Astrocyte (in vitro differentiated cells and primary cell): ENCODE results near the gene SUPT3H. TPM values are rescaled to one million over a fixed set of nuclear protein-coding genes. Genes with fewer than 3 reads are reported as not detected.

Source experiments
- DNase-seq: peaks from one replicate; pipeline ENCODE4 v3.0.0-alpha.2; 2010; ENCODE audit warnings: low read depth
- FAIRE-seq: peaks from 2 replicates; lab custom pipeline; 2011; peaks lifted over from hg19 to GRCh38; lab: Jason Lieb, UNC
- H2AFZ ChIP-seq: 2 replicates; pipeline ENCODE4 v1.6.0; 2012; ENCODE audit warnings: low read depth, low read length, inconsistent platforms
- H3K27ac ChIP-seq: 2 replicates; pipeline ENCODE4 v1.5.1; 2011; ENCODE audit warnings: low read depth, low read length, inconsistent platforms
- H3K27me3 ChIP-seq: 2 replicates; pipeline ENCODE4 v1.6.0; 2011; ENCODE audit warnings: low read length, inconsistent platforms; ENCODE audit not compliant: insufficient read depth
- H3K36me3 ChIP-seq: 2 replicates; pipeline ENCODE4 v1.5.1; 2011; ENCODE audit warnings: low read length, inconsistent platforms; ENCODE audit not compliant: insufficient read depth
- H3K4me1 ChIP-seq: 2 replicates; pipeline ENCODE4 v1.5.1; 2011; ENCODE audit warnings: low read length, inconsistent platforms; ENCODE audit not compliant: insufficient read depth
- H3K4me2 ChIP-seq: 2 replicates; pipeline ENCODE4 v1.6.0; 2012; ENCODE audit warnings: low read length, inconsistent platforms
- H3K4me3 ChIP-seq: 2 replicates; pipeline ENCODE4 v1.5.1; 2011; ENCODE audit warnings: low read depth, mild to moderate bottlenecking, low read length, inconsistent platforms; ENCODE audit not compliant: insufficient read depth
- H3K79me2 ChIP-seq: 2 replicates; pipeline ENCODE4 v1.6.0; 2012; ENCODE audit warnings: mild to moderate bottlenecking, low read length, inconsistent platforms; ENCODE audit not compliant: insufficient read depth
- H3K9ac ChIP-seq: 2 replicates; pipeline ENCODE4 v1.6.0; 2012; ENCODE audit warnings: mild to moderate bottlenecking, low read length, inconsistent platforms
- H3K9me3 ChIP-seq: 2 replicates; pipeline ENCODE4 v1.5.1; 2012; ENCODE audit warnings: low read depth, mild to moderate bottlenecking, low read length, inconsistent platforms; ENCODE audit not compliant: insufficient read depth
- H4K20me1 ChIP-seq: 2 replicates; pipeline ENCODE4 v1.6.0; 2012; ENCODE audit warnings: low read length, inconsistent platforms; ENCODE audit not compliant: insufficient read depth
- H3K27ac Mint-ChIP-seq: one replicate; pipeline ENCODE4 v1.8.0; 2021; ENCODE audit warnings: mild to moderate bottlenecking, mixed read lengths; ENCODE audit not compliant: unreplicated experiment
- H3K27me3 Mint-ChIP-seq: one replicate; pipeline ENCODE4 v1.8.0; 2021; ENCODE audit warnings: low read depth, mixed read lengths; ENCODE audit not compliant: unreplicated experiment
- H3K36me3 Mint-ChIP-seq: one replicate; pipeline ENCODE4 v1.8.0; 2021; ENCODE audit warnings: low read depth, mixed read lengths; ENCODE audit not compliant: unreplicated experiment
- H3K4me1 Mint-ChIP-seq: one replicate; pipeline ENCODE4 v1.8.0; 2021; ENCODE audit warnings: low read depth, mixed read lengths; ENCODE audit not compliant: unreplicated experiment
- H3K4me3 Mint-ChIP-seq: one replicate; pipeline ENCODE4 v1.8.0; 2021; ENCODE audit warnings: mild to moderate bottlenecking, moderate library complexity, mixed read lengths; ENCODE audit not compliant: unreplicated experiment
- H3K9me3 Mint-ChIP-seq: one replicate; pipeline ENCODE4 v1.8.0; 2021; ENCODE audit warnings: mild to moderate bottlenecking, mixed read lengths; ENCODE audit not compliant: unreplicated experiment
- CTCF ChIP-seq: IDR thresholded peaks from 2 replicates; pipeline ENCODE4 v1.5.1; 2011; ENCODE audit warnings: low read depth, mild to moderate bottlenecking, inconsistent platforms, low read length, moderate library complexity; ENCODE audit not compliant: insufficient read depth
- EZH2 ChIP-seq: IDR thresholded peaks from 2 replicates; pipeline ENCODE4 v1.6.1; 2012; ENCODE audit warnings: mild to moderate bottlenecking, low read length, inconsistent platforms; ENCODE audit not compliant: insufficient read depth
- total RNA-seq: library from RNA; stranded (reverse); gene quantifications from 2 replicates; pipeline ENCODE4 v1.2.1, GENCODE V29; 2021

The SUPT3H gene
- total RNA-seq, 1 donor from 2014 or later, result 12.4 TPM

DNA sequence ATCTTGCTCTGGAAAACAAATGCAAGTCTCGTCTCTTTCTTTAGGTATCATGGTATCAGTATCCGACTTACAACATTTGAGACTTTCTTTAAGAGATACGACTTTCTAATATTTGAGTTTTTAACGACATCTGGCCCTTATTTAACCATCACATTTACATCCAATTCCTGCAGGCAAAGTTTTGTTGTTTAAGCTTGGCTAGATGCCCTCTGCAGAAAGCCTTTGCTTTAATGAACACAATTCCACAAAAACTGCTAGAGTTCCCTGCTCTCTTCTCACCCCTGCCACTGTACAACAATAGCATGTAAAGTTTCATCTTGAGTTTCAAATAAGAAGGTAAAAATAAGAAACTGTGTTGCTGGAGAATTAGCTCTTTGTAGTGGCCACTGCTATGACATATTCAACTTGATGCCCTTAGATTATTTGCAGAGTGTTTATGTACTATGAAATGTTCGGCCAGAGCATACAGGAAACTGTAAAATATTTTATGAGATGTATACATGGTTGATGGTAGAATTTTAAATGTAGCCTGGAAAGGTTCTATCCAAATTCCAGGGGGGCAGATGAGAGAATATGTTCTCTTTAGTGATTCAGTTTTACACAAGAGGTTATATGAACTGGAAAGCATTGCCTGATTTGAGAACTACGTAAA, 551.6 kb downstream of the SUPT3H start:
- DNase-seq (no peak), FAIRE-seq (no peak)
- Histone ChIP-seq H3K4me2 (no peak overlapping the region), H3K9me3 (no peaks in the 10 kb centered on the region), H3K36me3 (no peaks in the 10 kb centered on the region), H4K20me1 (no peaks in the 10 kb centered on the region), H3K4me1 (no peaks in the 10 kb centered on the region), H2AFZ (no peak overlapping the region), H3K79me2 (no peaks in the 10 kb centered on the region), H3K27ac (no peak overlapping the region), H3K4me3 (no peak overlapping the region), H3K27me3 (no peaks in the 10 kb centered on the region), H3K9ac (no peak overlapping the region)
- Mint-ChIP-seq H3K4me3 (no peak overlapping the region), H3K36me3 (no peaks in the 10 kb centered on the region), H3K9me3 (no peaks in the 10 kb centered on the region), H3K27ac (no peak overlapping the region), H3K27me3 (no peaks in the 10 kb centered on the region), H3K4me1 (peaks cover 21% of the 10 kb centered on the region)
- TF ChIP-seq CTCF, result no peak
- TF ChIP-seq EZH2, result no peak

DNA sequence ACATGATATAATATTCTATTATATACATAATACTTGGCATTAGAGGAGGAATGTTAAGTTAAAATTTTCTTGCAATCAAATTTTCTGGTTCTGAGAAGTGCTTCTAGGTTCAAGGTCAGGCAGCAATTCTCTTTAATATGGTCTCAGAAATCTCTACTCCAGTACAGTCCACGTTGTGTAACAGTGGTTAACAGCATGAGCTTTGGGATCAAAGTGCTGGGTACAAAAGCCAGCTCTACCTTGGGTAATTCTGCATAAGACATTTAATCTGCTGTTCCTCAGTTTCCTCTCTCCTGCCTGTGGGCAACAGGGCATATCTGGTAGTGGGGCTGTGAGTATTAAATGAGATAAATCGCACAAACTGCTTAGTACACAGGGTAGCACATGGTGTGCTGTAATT, 552.5 kb downstream of the SUPT3H start:
- no peak overlapping the region for H3K27ac Mint-ChIP-seq
- H3K4me2 ChIP-seq, result no peak overlapping the region
- H3K4me3 Mint-ChIP-seq, result no peak overlapping the region
- H4K20me1 ChIP-seq, result no peaks in the 10 kb centered on the region
- FAIRE-seq (no peak), DNase-seq (no peak)
- no peaks in the 10 kb centered on the region for H3K27me3 ChIP-seq
- H3K27me3 Mint-ChIP-seq, result no peaks in the 10 kb centered on the region
- H2AFZ ChIP-seq, result no peak overlapping the region
- H3K4me3 ChIP-seq, result no peak overlapping the region
- no peaks in the 10 kb centered on the region for H3K9me3 ChIP-seq
- H3K27ac ChIP-seq, result no peak overlapping the region
- H3K36me3 ChIP-seq, result no peaks in the 10 kb centered on the region
- TF ChIP-seq EZH2 (no peak), CTCF (no peak)
- no peaks in the 10 kb centered on the region for H3K79me2 ChIP-seq
- no peaks in the 10 kb centered on the region for H3K4me1 ChIP-seq
- H3K9ac ChIP-seq, result no peak overlapping the region
- no peaks in the 10 kb centered on the region for H3K9me3 Mint-ChIP-seq
- H3K36me3 Mint-ChIP-seq, result no peaks in the 10 kb centered on the region
- peaks cover 15% of the 10 kb centered on the region for H3K4me1 Mint-ChIP-seq

- H3K4me1 ChIP-seq, result no peaks in the 10 kb centered on the region
- H3K79me2 ChIP-seq, result no peaks in the 10 kb centered on the region
- H3K9me3 ChIP-seq, result no peaks in the 10 kb centered on the region
- Mint-ChIP-seq H3K36me3 (no peaks in the 10 kb centered on the region), H3K9me3 (no peaks in the 10 kb centered on the region), H3K4me1 (peaks cover 9% of the 10 kb centered on the region), H3K27ac (no peak overlapping the region), H3K27me3 (no peaks in the 10 kb centered on the region), H3K4me3 (no peak overlapping the region)
- no peaks in the 10 kb centered on the region for H4K20me1 ChIP-seq
- H3K27me3 ChIP-seq, result no peaks in the 10 kb centered on the region
- H3K27ac ChIP-seq, result no peak overlapping the region
- H2AFZ ChIP-seq, result no peak overlapping the region
- no peak overlapping the region for H3K4me2 ChIP-seq
- DNase-seq (no peak), FAIRE-seq (no peak)
- TF ChIP-seq CTCF, result no peak
- no peak for TF ChIP-seq EZH2
- no peaks in the 10 kb centered on the region for H3K36me3 ChIP-seq
- no peak overlapping the region for H3K9ac ChIP-seq
- H3K4me3 ChIP-seq, result no peak overlapping the region
These were observed 553.2 kb downstream of the SUPT3H start for GRCh38 chr6:44824567-44824966.
